GM21529 (cell line): ENCODE data around the gene ZNF385B.

Source experiments
- ATAC-seq: cut with Tn5 transposase; IDR thresholded peaks from one replicate; pipeline ENCODE4 v1.9.1; 2021; ENCODE audit not compliant: unreplicated experiment

ZNF385B gene

GRCh38 chr2:179559108-179559806 is 302.2 kb downstream of the ZNF385B start:
- no peak for ATAC-seq

- ATAC-seq: no peak
These were observed 303.1 kb downstream of the ZNF385B start for GRCh38 chr2:179558010-179558934.

GRCh38 chr2:179556425-179556824 is 305.0 kb downstream of the ZNF385B start:
- ATAC-seq: no peak

GRCh38 chr2:179555691-179556283 is 305.6 kb downstream of the ZNF385B start:
- no peak for ATAC-seq

GRCh38 chr2:179554639-179555386 is 306.6 kb downstream of the ZNF385B start:
- no peak for ATAC-seq

GRCh38 chr2:179553382-179553781 is 308.0 kb downstream of the ZNF385B start:
- no peak for ATAC-seq

GRCh38 chr2:179551539-179552045 is 309.8 kb downstream of the ZNF385B start:
- no peak for ATAC-seq

GRCh38 chr2:179550849-179551248 is 310.6 kb downstream of the ZNF385B start:
- no peak for ATAC-seq

GRCh38 chr2:179550214-179550613 is 311.2 kb downstream of the ZNF385B start:
- ATAC-seq: no peak

- no peak for ATAC-seq
These were observed 314.8 kb downstream of the ZNF385B start for GRCh38 chr2:179546656-179547055.

- no peak for ATAC-seq
These were observed 316.4 kb downstream of the ZNF385B start for GRCh38 chr2:179545024-179545423.

- no peak for ATAC-seq
These were observed 318.0 kb downstream of the ZNF385B start for GRCh38 chr2:179543361-179543901.

GRCh38 chr2:179541586-179541985 is 319.8 kb downstream of the ZNF385B start:
- ATAC-seq: no peak

- ATAC-seq: no peak
These were observed 322.3 kb downstream of the ZNF385B start for GRCh38 chr2:179539124-179539511.

GRCh38 chr2:179538406-179539123 is 322.8 kb downstream of the ZNF385B start:
- no peak for ATAC-seq

GRCh38 chr2:179536185-179536584 is 325.2 kb downstream of the ZNF385B start:
- no peak for ATAC-seq

- no peak for ATAC-seq
These were observed 327.5 kb downstream of the ZNF385B start for GRCh38 chr2:179533875-179534274.

GRCh38 chr2:179532863-179533278 is 328.5 kb downstream of the ZNF385B start:
- ATAC-seq: no peak

GRCh38 chr2:179528576-179529069 is 332.8 kb downstream of the ZNF385B start:
- ATAC-seq: no peak

GRCh38 chr2:179525340-179525739 is 336.1 kb downstream of the ZNF385B start:
- no peak for ATAC-seq
